ENCODE measurements around the gene BYSL. TPM values are rescaled to one million over a fixed set of nuclear protein-coding genes. Genes with fewer than 3 reads are reported as not detected.

BYSL gene
- total and polyA plus RNA-seq, 4 experiments from 2014 or later: 3.1 to 9.2 (median 6.1) TPM

- peaks cover 44% of the 10 kb centered on the region for H3K36me3 ChIP-seq (ENCODE audit: insufficient read depth, low read length)
- POLR2A ChIA-PET (ENCODE audit: partially characterized antibody): interaction anchor here (1.0 to 11.6 kb wide), 7 partner anchors 9 to 108 kb away, joined by 3 to 280 read pairs (median 14); partner anchors contain the start of genes BYSL, MED20, TAF8 and USP49
Measured at GRCh38 chr6:41937472-41937860, 16.2 kb downstream of the BYSL start.

GRCh38 chr6:41937861-41938574 is 16.7 kb downstream of the BYSL start:
- intact Hi-C loops (cut with micrococcal nuclease): loop anchor here (2.0 to 5.0 kb wide), 6 partner anchors 17 to 624 kb away; partner anchors contain the start of gene UBR2
- Mint-ChIP-seq H3K27ac (peak overlapping the region; percentile 85 to 96 (median 93)), H3K9me3 (no peaks in the 10 kb centered on the region), H3K27me3 (no peaks in the 10 kb centered on the region), H3K36me3 (peaks cover 18 to 53% of the 10 kb centered on the region in 2 donors), H3K4me3 (peak overlapping the region; percentile 83 to 99 (median 95)), H3K4me1 (peaks cover 57 to 81% (median 68%) of the 10 kb centered on the region in 4 donors)
- ChIA-PET POLR2A (ENCODE audit: partially characterized antibody) (interaction anchor here (0.6 to 11.6 kb wide), 10 partner anchors 9 to 514 kb away, joined by 3 to 280 read pairs (median 8); partner anchors contain the start of genes BYSL, MED20, TAF8 and TRERF1), CTCF (ENCODE audit: partially characterized antibody) (interaction anchor here (0.7 to 13.1 kb wide), 8 partner anchors 10 to 111 kb away, joined by 3 to 169 read pairs (median 6); partner anchors contain the start of genes BYSL and MED20)
- Histone ChIP-seq H3K27ac (ENCODE audit: low read depth, low read length) (peak overlapping the region; percentile 80), H3K4me3 (ENCODE audit: low read length in 2 of 2) (peak overlapping the region; percentile 43 to 75), H3K36me3 (ENCODE audit: insufficient read depth, low read length) (peaks cover 39% of the 10 kb centered on the region), H3K9me3 (ENCODE audit: control insufficient read depth in 1 of 2, low read length in 2 of 2) (no peaks in the 10 kb centered on the region), H3K4me1 (ENCODE audit: insufficient read depth, low read length) (peaks cover 75% of the 10 kb centered on the region), H3K27me3 (ENCODE audit: insufficient read depth, low read length) (no peaks in the 10 kb centered on the region)
- peak; percentile 78 to 87 (median 80) for DNase-seq

More at GRCh38 chr6:41937472-41937860, 16.2 kb downstream of the BYSL start:
- Mint-ChIP-seq H3K36me3 (peaks cover 24 to 59% of the 10 kb centered on the region in 2 donors), H3K9me3 (no peaks in the 10 kb centered on the region), H3K27ac (peak overlapping the region; percentile 90 to 96 (median 94)), H3K4me3 (peak overlapping the region; percentile 83 to 99 (median 95)), H3K4me1 (peaks cover 58 to 80% (median 67%) of the 10 kb centered on the region in 4 donors), H3K27me3 (no peaks in the 10 kb centered on the region)
- Histone ChIP-seq H3K4me1 (ENCODE audit: insufficient read depth, low read length) (peaks cover 75% of the 10 kb centered on the region), H3K4me3 (ENCODE audit: low read length in 2 of 2) (peak overlapping the region in 1 of 2 donors; percentile 75), H3K9me3 (ENCODE audit: control insufficient read depth in 1 of 2, low read length in 2 of 2) (no peaks in the 10 kb centered on the region), H3K27me3 (ENCODE audit: insufficient read depth, low read length) (no peaks in the 10 kb centered on the region), H3K27ac (ENCODE audit: low read depth, low read length) (peak overlapping the region; percentile 80)
- intact Hi-C loops (cut with micrococcal nuclease): loop anchor here (2.0 to 5.0 kb wide), 5 partner anchors 35 to 625 kb away; partner anchors contain the start of gene UBR2
- DNase-seq: no peak
- CTCF ChIA-PET (ENCODE audit: partially characterized antibody): interaction anchor here (0.7 to 13.1 kb wide), 6 partner anchors 10 to 106 kb away, joined by 3 to 169 read pairs (median 8); partner anchors contain the start of genes BYSL and MED20

GRCh38 chr6:41938590-41939175 is 17.4 kb downstream of the BYSL start:
- CTCF ChIA-PET (ENCODE audit: partially characterized antibody): interaction anchor here (0.9 to 13.1 kb wide), 9 partner anchors 10 to 153 kb away, joined by 3 to 169 read pairs (median 4); partner anchors contain the start of genes BYSL and MED20
- H3K9me3 Mint-ChIP-seq: no peaks in the 10 kb centered on the region
- peaks cover 16 to 51% of the 10 kb centered on the region in 2 donors for H3K36me3 Mint-ChIP-seq

DNA sequence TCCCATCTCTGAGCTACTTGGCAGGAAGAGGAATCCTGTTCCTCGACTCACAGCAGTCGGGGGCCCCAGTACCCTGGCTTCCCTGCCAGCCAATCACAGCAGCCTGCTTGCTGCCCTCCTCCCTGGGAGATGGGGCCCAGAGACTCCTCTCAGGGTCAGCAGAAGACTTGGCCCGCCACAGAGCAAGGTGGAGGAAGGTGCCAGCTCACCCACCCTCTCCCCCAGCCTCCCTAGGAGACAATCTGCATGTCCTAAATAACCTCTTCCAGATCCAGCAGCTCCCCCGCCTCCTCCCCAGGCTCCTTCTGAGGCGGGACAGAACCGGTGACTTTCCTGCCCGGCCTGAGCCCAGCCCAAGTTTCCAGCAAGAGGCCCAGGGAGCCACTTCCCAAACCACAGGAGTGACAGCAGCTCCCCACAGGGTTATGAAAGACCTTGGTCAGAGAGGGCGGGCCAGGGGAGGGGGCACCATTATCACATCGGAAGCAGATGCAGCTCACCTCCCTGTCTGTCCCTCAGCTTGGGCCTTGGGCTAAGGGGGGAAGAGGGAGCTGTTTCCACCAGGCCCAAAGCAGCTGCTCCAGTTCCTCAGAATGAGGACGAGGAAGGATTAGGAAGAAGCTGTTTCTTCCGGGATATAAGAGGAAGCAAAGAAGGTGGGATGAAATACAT is 18.0 kb downstream of the BYSL start:
- H3K4me3 Mint-ChIP-seq: peak overlapping the region; percentile 83 to 99 (median 95)
- H3K27me3 Mint-ChIP-seq: no peaks in the 10 kb centered on the region
- DNase-seq: peak in 1 of 5 donors; percentile 51
- H3K9me3 Mint-ChIP-seq: no peaks in the 10 kb centered on the region
- intact Hi-C loops (cut with micrococcal nuclease): loop anchor here (2.0 to 5.0 kb wide), 5 partner anchors 15 to 623 kb away; partner anchors contain the start of gene UBR2
- H3K36me3 ChIP-seq (ENCODE audit: insufficient read depth, low read length): peaks cover 29% of the 10 kb centered on the region
- no peaks in the 10 kb centered on the region for H3K27me3 ChIP-seq (ENCODE audit: insufficient read depth, low read length)
- H3K4me1 ChIP-seq (ENCODE audit: insufficient read depth, low read length): peaks cover 86% of the 10 kb centered on the region
- H3K36me3 Mint-ChIP-seq: peaks cover 15 to 47% of the 10 kb centered on the region in 2 donors
- POLR2A ChIA-PET (ENCODE audit: partially characterized antibody): interaction anchor here (0.7 to 11.6 kb wide), 8 partner anchors 11 to 121 kb away, joined by 3 to 280 read pairs (median 12); partner anchors contain the start of genes BYSL, MED20, TAF8 and USP49
- H3K4me1 Mint-ChIP-seq: peaks cover 57 to 87% (median 67%) of the 10 kb centered on the region in 4 donors
- H3K9me3 ChIP-seq (ENCODE audit: control insufficient read depth in 1 of 2, low read length in 2 of 2): no peaks in the 10 kb centered on the region
- peak overlapping the region; percentile 75 to 76 for H3K4me3 ChIP-seq (ENCODE audit: low read length in 2 of 2)
- H3K27ac ChIP-seq (ENCODE audit: low read depth, low read length): peak overlapping the region; percentile 80
- CTCF ChIA-PET (ENCODE audit: partially characterized antibody): interaction anchor here (0.9 to 13.1 kb wide), 10 partner anchors 9 to 153 kb away, joined by 3 to 169 read pairs (median 4); partner anchors contain the start of genes BYSL and MED20
- peak overlapping the region; percentile 85 to 96 (median 93) for H3K27ac Mint-ChIP-seq

More at GRCh38 chr6:41938590-41939175, 17.4 kb downstream of the BYSL start:
- DNase-seq: peak in 1 of 5 donors; percentile 16
- intact Hi-C loops (cut with micrococcal nuclease): loop anchor here (2.0 to 5.0 kb wide), 5 partner anchors 16 to 624 kb away; partner anchors contain the start of gene UBR2
- POLR2A ChIA-PET (ENCODE audit: partially characterized antibody): interaction anchor here (0.7 to 11.6 kb wide), 10 partner anchors 10 to 122 kb away, joined by 3 to 280 read pairs (median 10); partner anchors contain the start of genes BYSL, MED20, TAF8 and USP49
- peaks cover 58 to 83% (median 68%) of the 10 kb centered on the region in 4 donors for H3K4me1 Mint-ChIP-seq
- H3K27ac Mint-ChIP-seq: peak overlapping the region; percentile 85 to 96 (median 93)
- Histone ChIP-seq H3K9me3 (ENCODE audit: control insufficient read depth in 1 of 2, low read length in 2 of 2) (no peaks in the 10 kb centered on the region), H3K27me3 (ENCODE audit: insufficient read depth, low read length) (no peaks in the 10 kb centered on the region), H3K4me1 (ENCODE audit: insufficient read depth, low read length) (peaks cover 82% of the 10 kb centered on the region), H3K36me3 (ENCODE audit: insufficient read depth, low read length) (peaks cover 35% of the 10 kb centered on the region), H3K27ac (ENCODE audit: low read depth, low read length) (peak overlapping the region; percentile 80), H3K4me3 (ENCODE audit: low read length in 2 of 2) (peak overlapping the region; percentile 43 to 75)
- H3K4me3 Mint-ChIP-seq: peak overlapping the region; percentile 83 to 99 (median 95)
- H3K27me3 Mint-ChIP-seq: no peaks in the 10 kb centered on the region

GRCh38 chr6:41939848-41940758 is 18.8 kb downstream of the BYSL start:
- Histone ChIP-seq H3K36me3 (ENCODE audit: insufficient read depth, low read length) (peaks cover 21% of the 10 kb centered on the region), H3K4me1 (ENCODE audit: insufficient read depth, low read length) (peaks cover 85% of the 10 kb centered on the region), H3K9me3 (ENCODE audit: control insufficient read depth in 1 of 2, low read length in 2 of 2) (no peaks in the 10 kb centered on the region), H3K4me3 (ENCODE audit: low read length in 2 of 2) (peak overlapping the region; percentile 75 to 76), H3K27me3 (ENCODE audit: insufficient read depth, low read length) (no peaks in the 10 kb centered on the region), H3K27ac (ENCODE audit: low read depth, low read length) (peak overlapping the region; percentile 80)
- DNase-seq: peak in 1 of 5 donors; percentile 53
- Mint-ChIP-seq H3K4me1 (peaks cover 51 to 86% (median 65%) of the 10 kb centered on the region in 4 donors), H3K9me3 (no peaks in the 10 kb centered on the region), H3K4me3 (peak overlapping the region; percentile 83 to 99 (median 95)), H3K27ac (peak overlapping the region; percentile 85 to 96 (median 93)), H3K27me3 (no peaks in the 10 kb centered on the region), H3K36me3 (peaks cover 9 to 39% of the 10 kb centered on the region in 2 donors)
- POLR2A ChIA-PET (ENCODE audit: partially characterized antibody): interaction anchor here (1.0 to 11.6 kb wide), 11 partner anchors 11 to 275 kb away, joined by 3 to 280 read pairs (median 10); partner anchors contain the start of genes BYSL, MED20, TAF8 and USP49
- CTCF ChIA-PET (ENCODE audit: partially characterized antibody): interaction anchor here (0.9 to 13.1 kb wide), 9 partner anchors 10 to 154 kb away, joined by 3 to 169 read pairs (median 3); partner anchors contain the start of genes BYSL and MED20
- intact Hi-C loops (cut with micrococcal nuclease): loop anchor here (2.0 to 5.0 kb wide), 5 partner anchors 15 to 622 kb away; partner anchors contain the start of gene UBR2

Data from CD4-positive, alpha-beta memory T cell (primary cell).